ENCODE results near the gene SHPK. TPM values are rescaled to one million over a fixed set of nuclear protein-coding genes. Genes with fewer than 3 reads are reported as not detected.

SHPK gene
- total RNA-seq, 1 donor from 2014 or later, result 14.0 TPM

GRCh38 chr17:3660311-3660891 is 24.4 kb upstream of the SHPK start:
- TF ChIP-seq POLR2AphosphoS5 (IDR thresholded peaks at IDR 0.05; ENCODE audit: insufficient read depth in 1 of 2, low read depth in 1 of 2), result no peak
- TF ChIP-seq POLR2A (IDR thresholded peaks at IDR 0.05), result no peak
- TF ChIP-seq CTCF (IDR thresholded peaks at IDR 0.05), result no peak
- Histone ChIP-seq H3K4me1 (peaks cover 60% of the 10 kb centered on the region), H3K9me3 (no peaks in the 10 kb centered on the region), H3K36me3 (peaks cover 0 to 30% of the 10 kb centered on the region in 2 donors), H3K27me3 (no peaks in the 10 kb centered on the region), H3K27ac (peak overlapping the region; percentile 90), H3K4me3 (no peak overlapping the region)
- intact Hi-C loops (cut with DNase I), result no loop called here
- no peak for DNase-seq (ENCODE audit: extremely low spot score in 2 of 2)

- Histone ChIP-seq H3K36me3 (peaks cover 0 to 23% of the 10 kb centered on the region in 2 donors), H3K4me3 (no peak overlapping the region), H3K4me1 (peaks cover 52% of the 10 kb centered on the region), H3K27ac (peak overlapping the region; percentile 90), H3K9me3 (no peaks in the 10 kb centered on the region), H3K27me3 (no peaks in the 10 kb centered on the region)
- DNase-seq (ENCODE audit: extremely low spot score in 2 of 2), result peak in 1 of 2 donors; percentile 94
- peak in 1 of 3 experiments; percentile 36 for TF ChIP-seq CTCF (IDR thresholded peaks at IDR 0.05)
- TF ChIP-seq POLR2AphosphoS5 (IDR thresholded peaks at IDR 0.05; ENCODE audit: insufficient read depth in 1 of 2, low read depth in 1 of 2), result peak; percentile 53 to 80
- TF ChIP-seq POLR2A (IDR thresholded peaks at IDR 0.05), result no peak
- intact Hi-C loops (cut with DNase I), result no loop called here
Observed at GRCh38 chr17:3659541-3660111, 23.6 kb upstream of the SHPK start.

- Histone ChIP-seq H3K9me3 (no peaks in the 10 kb centered on the region), H3K27me3 (no peaks in the 10 kb centered on the region), H3K4me1 (peaks cover 48% of the 10 kb centered on the region), H3K27ac (peak overlapping the region; percentile 90), H3K36me3 (peaks cover 0 to 17% of the 10 kb centered on the region in 2 donors), H3K4me3 (no peak overlapping the region)
- intact Hi-C loops (cut with DNase I), result no loop called here
- DNase-seq (ENCODE audit: extremely low spot score in 2 of 2), result no peak
- no peak for TF ChIP-seq POLR2AphosphoS5 (IDR thresholded peaks at IDR 0.05; ENCODE audit: insufficient read depth in 1 of 2, low read depth in 1 of 2)
- no peak for TF ChIP-seq POLR2A (IDR thresholded peaks at IDR 0.05)
- no peak for TF ChIP-seq CTCF (IDR thresholded peaks at IDR 0.05)
Observed at GRCh38 chr17:3658784-3659449, 22.9 kb upstream of the SHPK start.

- H3K36me3 ChIP-seq, result peaks cover 0 to 9% of the 10 kb centered on the region in 2 donors
- H3K4me3 ChIP-seq, result no peak overlapping the region
- H3K27ac ChIP-seq, result peak overlapping the region; percentile 90
- no peaks in the 10 kb centered on the region for H3K27me3 ChIP-seq
- no peak for DNase-seq (ENCODE audit: extremely low spot score in 2 of 2)
- intact Hi-C loops (cut with DNase I), result no loop called here
- peaks cover 48% of the 10 kb centered on the region for H3K4me1 ChIP-seq
- no peaks in the 10 kb centered on the region for H3K9me3 ChIP-seq
- TF ChIP-seq POLR2A (IDR thresholded peaks at IDR 0.05) (no peak), CTCF (IDR thresholded peaks at IDR 0.05) (no peak), POLR2AphosphoS5 (IDR thresholded peaks at IDR 0.05; ENCODE audit: insufficient read depth in 1 of 2, low read depth in 1 of 2) (no peak)
Observed at GRCh38 chr17:3657874-3658783, 22.1 kb upstream of the SHPK start.
